Measurements from ENCODE around the gene CLCA4.

Gene CLCA4

DNA sequence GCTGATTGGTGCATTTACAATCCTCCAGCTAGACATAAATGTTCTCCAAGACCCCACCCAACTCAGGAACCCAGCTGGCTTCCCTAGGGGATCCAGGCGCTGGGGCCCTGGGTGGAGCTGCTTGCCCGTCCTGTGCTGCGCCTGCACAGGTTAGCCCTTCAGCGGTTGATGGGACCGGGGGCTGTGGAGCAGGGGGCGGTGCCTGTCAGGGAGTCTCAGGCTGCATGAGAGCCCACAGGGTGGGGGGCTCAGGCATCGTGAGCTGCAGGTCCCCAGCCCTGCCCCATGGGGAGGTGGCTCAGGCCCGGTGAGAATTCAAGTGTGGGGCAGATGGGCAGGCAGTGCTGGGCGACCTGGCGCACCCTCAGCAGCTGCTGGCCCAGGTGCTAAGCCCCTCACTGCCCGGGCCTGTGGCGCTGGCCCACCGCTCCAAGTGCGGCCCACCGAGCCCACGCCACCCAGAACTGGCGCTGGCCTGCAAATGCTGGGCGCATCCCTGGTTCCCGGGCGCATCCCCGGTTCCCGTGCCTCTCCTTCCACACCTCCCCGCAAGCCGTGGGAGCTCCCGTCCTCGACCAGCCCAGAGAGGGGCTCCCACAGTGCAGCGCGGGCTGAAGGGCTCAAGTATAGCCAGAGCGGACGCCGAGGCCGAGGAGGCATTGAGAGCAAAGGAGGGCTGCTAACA lies 23.1 kb upstream of the CLCA4 start:
- no peak for DNase-seq (ENCODE audit: extremely low read depth in 1 of 2, low read depth in 1 of 2)

DNA sequence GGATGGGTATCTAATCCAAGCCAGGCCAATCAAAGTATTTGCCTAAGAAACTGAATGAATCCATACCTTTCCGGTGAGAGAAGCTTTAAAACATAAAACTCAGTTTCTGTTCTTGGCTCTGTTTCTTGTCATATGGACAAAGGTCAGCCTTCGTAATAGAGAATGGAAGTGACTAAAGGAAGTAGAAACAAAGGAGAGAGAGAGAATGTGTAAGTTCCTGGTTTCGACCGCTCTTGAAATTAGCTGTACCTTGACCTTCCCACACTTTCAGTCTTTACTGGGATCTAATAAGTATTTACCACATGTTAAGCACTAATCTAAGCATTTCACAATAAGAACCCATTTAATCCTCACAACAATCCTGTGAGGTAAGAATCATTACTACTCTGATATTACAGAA lies 19.6 kb upstream of the CLCA4 start:
- DNase-seq (ENCODE audit: extremely low read depth in 1 of 2, low read depth in 1 of 2): no peak

DNA sequence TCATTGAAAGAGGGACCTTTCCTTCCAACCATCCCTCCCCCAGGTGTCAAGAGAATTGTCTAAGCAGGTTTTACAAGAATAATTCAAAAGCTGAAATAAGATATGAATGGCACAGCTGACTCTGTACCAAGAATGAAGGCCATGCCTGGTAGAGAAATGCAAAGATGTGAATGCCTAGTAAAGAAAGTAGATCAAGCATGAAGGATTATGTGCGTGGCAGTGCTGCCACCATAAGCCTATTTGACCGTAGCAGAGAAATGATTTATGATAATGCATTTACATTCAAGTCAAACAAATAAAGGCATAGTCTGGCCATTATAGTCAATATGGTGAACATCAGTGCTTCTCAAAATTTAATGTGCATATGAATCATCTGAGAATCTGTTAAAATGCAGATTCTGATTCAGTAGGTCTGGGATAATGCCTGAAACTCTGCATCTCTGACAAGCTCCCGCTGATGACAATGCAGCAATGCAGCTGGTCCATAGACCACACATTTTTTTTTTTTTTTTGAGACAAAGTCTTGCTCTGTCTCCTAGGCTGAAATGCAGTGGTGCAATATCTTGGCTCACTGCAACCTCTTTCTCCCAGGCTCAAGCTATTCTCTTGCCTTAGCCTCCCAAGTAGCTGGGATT lies 16.6 kb upstream of the CLCA4 start:
- DNase-seq (ENCODE audit: extremely low read depth in 1 of 2, low read depth in 1 of 2): no peak

- no peak for DNase-seq (ENCODE audit: extremely low read depth in 1 of 2, low read depth in 1 of 2)
Measured at GRCh38 chr1:86537928-86538695, 8.8 kb upstream of the CLCA4 start.

- no peak for DNase-seq (ENCODE audit: extremely low read depth in 1 of 2, low read depth in 1 of 2)
Measured at GRCh38 chr1:86538775-86539174, 8.1 kb upstream of the CLCA4 start.

DNA sequence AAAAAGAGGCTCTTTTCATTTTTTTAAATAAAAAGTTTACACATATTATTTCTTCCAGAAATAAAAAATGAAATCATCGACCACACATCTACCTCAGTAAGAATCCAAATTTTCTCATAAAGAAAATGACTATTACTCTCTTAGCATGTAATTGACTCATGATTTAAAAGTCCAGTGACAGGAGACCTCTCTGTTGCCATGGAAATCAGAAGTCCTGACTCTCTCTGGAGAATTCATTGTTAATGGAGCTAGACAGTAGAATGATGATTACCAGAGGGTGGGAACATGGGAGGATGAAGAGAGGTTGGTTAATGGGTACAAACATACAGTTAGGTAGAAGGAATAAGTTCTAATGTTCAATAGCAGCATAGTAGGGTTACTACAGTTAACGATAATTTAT lies 5.0 kb upstream of the CLCA4 start:
- no peak for DNase-seq (ENCODE audit: extremely low read depth in 1 of 2, low read depth in 1 of 2)

GRCh38 chr1:86542631-86543030 lies 4.2 kb upstream of the CLCA4 start:
- no peak for DNase-seq (ENCODE audit: extremely low read depth in 1 of 2, low read depth in 1 of 2)

- no peak for DNase-seq (ENCODE audit: extremely low read depth in 1 of 2, low read depth in 1 of 2)
Measured at GRCh38 chr1:86548839-86549238, 2.0 kb downstream of the CLCA4 start.

DNA sequence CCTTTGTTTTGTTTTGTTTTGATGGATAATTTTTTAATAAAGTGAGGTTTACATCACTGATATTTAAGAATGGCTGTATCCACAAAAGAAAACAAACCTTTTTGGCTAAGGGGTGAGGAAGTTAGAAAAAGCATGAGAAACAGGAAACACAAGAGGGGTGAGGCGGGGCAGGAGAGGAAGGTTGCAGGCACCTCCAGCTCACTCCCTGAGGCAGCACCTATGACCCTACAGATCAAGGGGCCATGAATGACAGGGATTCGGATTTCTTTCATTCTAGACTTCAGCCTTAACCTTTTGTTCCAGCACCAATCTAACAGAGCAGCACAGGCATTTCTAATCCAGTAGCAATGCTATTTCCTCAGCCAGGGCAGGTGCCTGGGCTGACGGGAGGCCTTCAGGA lies 4.4 kb downstream of the CLCA4 start:
- no peak for DNase-seq (ENCODE audit: extremely low read depth in 1 of 2, low read depth in 1 of 2)

GRCh38 chr1:86552376-86552775 lies 5.5 kb downstream of the CLCA4 start:
- no peak for DNase-seq (ENCODE audit: extremely low read depth in 1 of 2, low read depth in 1 of 2)

GRCh38 chr1:86557739-86558138 lies 10.9 kb downstream of the CLCA4 start:
- DNase-seq (ENCODE audit: extremely low read depth in 1 of 2, low read depth in 1 of 2): no peak

- no peak for DNase-seq (ENCODE audit: extremely low read depth in 1 of 2, low read depth in 1 of 2)
Measured at GRCh38 chr1:86563849-86564248, 17.0 kb downstream of the CLCA4 start.

DNA sequence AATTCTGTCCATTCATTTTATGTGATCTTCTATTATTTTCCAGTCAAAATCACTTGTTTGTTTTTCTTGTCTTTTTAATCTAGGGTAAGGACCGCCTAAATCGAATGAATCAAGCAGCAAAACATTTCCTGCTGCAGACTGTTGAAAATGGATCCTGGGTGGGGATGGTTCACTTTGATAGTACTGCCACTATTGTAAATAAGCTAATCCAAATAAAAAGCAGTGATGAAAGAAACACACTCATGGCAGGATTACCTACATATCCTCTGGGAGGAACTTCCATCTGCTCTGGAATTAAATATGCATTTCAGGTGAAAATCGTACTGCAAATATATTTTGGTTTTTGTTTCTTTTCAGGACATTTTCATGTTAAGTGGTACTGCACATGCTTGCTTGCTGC lies 20.5 kb downstream of the CLCA4 start:
- no peak for DNase-seq (ENCODE audit: extremely low read depth in 1 of 2, low read depth in 1 of 2)

- DNase-seq (ENCODE audit: extremely low read depth in 1 of 2, low read depth in 1 of 2): no peak
Measured at GRCh38 chr1:86567878-86568277, 21.0 kb downstream of the CLCA4 start.

GRCh38 chr1:86573763-86574484 lies 27.0 kb downstream of the CLCA4 start:
- no peak for DNase-seq (ENCODE audit: extremely low read depth in 1 of 2, low read depth in 1 of 2)

GRCh38 chr1:86581231-86581630 lies 34.4 kb downstream of the CLCA4 start:
- DNase-seq (ENCODE audit: extremely low read depth in 1 of 2, low read depth in 1 of 2): no peak

GRCh38 chr1:86582161-86582560 lies 35.3 kb downstream of the CLCA4 start:
- DNase-seq (ENCODE audit: extremely low read depth in 1 of 2, low read depth in 1 of 2): no peak

GRCh38 chr1:86583032-86583431 lies 36.2 kb downstream of the CLCA4 start:
- DNase-seq (ENCODE audit: extremely low read depth in 1 of 2, low read depth in 1 of 2): no peak

GRCh38 chr1:86583593-86583992 lies 36.7 kb downstream of the CLCA4 start:
- no peak for DNase-seq (ENCODE audit: extremely low read depth in 1 of 2, low read depth in 1 of 2)

DNA sequence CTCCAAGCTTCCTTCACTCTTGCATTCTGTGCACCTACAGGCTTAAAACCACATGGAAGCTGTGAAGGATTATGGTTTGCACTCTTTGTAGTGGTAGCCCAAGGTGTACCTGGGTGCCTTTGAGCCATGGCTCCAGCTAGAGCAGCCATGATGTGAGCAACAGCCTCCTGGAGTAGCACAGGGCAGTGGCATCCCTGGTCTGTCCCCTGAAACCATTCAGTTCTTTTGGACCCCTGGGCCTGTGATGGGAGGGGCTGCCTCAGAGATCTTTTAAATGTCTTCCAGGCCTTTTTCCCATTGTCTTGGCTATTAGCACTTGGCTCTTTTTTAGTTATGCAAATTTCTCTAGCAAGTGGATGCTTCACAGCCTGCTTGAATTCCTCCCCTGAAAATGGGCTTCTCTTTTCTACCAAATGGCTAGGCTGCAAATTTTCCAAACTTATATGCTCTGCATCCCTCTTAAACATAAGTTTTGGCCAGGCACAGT lies 47.4 kb downstream of the CLCA4 start:
- no peak for DNase-seq (ENCODE audit: extremely low read depth in 1 of 2, low read depth in 1 of 2)

- DNase-seq (ENCODE audit: extremely low read depth in 1 of 2, low read depth in 1 of 2): no peak
Measured at GRCh38 chr1:86596224-86596623, 49.3 kb downstream of the CLCA4 start.
